Measurements from ENCODE around the gene OR51B5. TPM values are rescaled to one million over a fixed set of nuclear protein-coding genes. Genes with fewer than 3 reads are reported as not detected.

OR51B5 gene
- total and polyA plus RNA-seq, 2 experiments from 2014 or later, result not detected

DNA sequence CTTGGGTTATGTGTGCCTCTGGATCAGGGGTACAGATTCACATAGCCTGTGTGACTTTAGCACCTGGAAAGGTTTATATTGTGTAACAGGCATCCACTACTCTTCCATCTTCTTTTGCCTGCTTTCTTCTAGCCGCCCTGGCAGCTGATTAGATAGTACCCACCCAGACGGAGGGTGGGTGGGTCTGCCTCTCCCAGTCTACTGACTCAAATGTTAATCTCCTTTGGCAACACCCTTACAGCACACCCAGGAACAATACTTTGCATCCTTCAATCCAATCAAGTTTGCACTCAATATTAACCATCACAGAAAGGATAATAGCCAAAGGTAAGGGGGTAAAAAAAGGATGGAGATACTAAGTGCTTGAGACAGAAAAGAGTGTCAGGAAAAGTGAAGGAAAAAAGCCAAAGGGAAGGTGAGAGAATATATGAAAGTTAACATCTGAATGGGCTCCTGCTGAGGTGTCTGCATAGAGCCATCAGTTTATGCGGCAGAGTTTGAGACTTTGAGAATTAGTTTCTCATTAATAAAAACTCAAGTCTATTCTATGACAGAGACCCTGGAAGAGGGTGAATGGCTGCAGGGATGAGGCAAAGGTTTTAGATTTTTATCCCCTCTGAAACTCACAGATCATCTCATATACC, 5.3 kb upstream of the OR51B5 start:
- Mint-ChIP-seq H3K36me3 (ENCODE audit: low read depth) (no peaks in the 10 kb centered on the region), H3K9me3 (no peaks in the 10 kb centered on the region), H3K27ac (no peak overlapping the region), H3K27me3 (ENCODE audit: insufficient read depth, low read depth, poor library complexity) (no peaks in the 10 kb centered on the region), H3K4me1 (peaks cover 26% of the 10 kb centered on the region), H3K4me3 (peak overlapping the region; percentile 35; the same call in 2 of the 3 replicates)
- no peak overlapping the region for H2AFZ ChIP-seq
- TF ChIP-seq, protein P1, sequence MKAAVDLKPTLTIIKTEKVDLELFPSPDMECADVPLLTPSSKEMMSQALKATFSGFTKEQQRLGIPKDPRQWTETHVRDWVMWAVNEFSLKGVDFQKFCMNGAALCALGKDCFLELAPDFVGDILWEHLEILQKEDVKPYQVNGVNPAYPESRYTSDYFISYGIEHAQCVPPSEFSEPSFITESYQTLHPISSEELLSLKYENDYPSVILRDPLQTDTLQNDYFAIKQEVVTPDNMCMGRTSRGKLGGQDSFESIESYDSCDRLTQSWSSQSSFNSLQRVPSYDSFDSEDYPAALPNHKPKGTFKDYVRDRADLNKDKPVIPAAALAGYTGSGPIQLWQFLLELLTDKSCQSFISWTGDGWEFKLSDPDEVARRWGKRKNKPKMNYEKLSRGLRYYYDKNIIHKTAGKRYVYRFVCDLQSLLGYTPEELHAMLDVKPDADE (IDR thresholded peaks at IDR 0.05), result no peak
- TF ChIP-seq NANOG (IDR thresholded peaks at IDR 0.05; ENCODE audit: borderline replicate concordance), result 0 out of 2 replicates have a peak, but pooled peaks have one; percentile 14
- ATAC-seq (peak; percentile 58), DNase-seq (ENCODE audit: low spot score) (peak; percentile 27)
- H3K27ac ChIP-seq (ENCODE audit: low read depth), result no peak overlapping the region
- H3K4me2 ChIP-seq, result peak overlapping the region; percentile 36
- H3K36me3 ChIP-seq (ENCODE audit: insufficient read depth), result no peaks in the 10 kb centered on the region
- no peaks in the 10 kb centered on the region for H3F3A ChIP-seq (replicated peaks; ENCODE audit: low read depth)
- H3K27me3 ChIP-seq (ENCODE audit: insufficient read depth), result no peaks in the 10 kb centered on the region
- H4K20me1 ChIP-seq (replicated peaks; ENCODE audit: insufficient read depth), result no peaks in the 10 kb centered on the region
- H3K4me3 ChIP-seq, result peak overlapping the region; percentile 34; the same call in 1 of the 2 replicates
- no peaks in the 10 kb centered on the region for H3K79me2 ChIP-seq (replicated peaks; ENCODE audit: insufficient read depth)
- H3K4me1 ChIP-seq (ENCODE audit: insufficient read depth), result peaks cover 18% of the 10 kb centered on the region
- no peaks in the 10 kb centered on the region for H3K9me2 ChIP-seq (ENCODE audit: insufficient read depth)

DNA sequence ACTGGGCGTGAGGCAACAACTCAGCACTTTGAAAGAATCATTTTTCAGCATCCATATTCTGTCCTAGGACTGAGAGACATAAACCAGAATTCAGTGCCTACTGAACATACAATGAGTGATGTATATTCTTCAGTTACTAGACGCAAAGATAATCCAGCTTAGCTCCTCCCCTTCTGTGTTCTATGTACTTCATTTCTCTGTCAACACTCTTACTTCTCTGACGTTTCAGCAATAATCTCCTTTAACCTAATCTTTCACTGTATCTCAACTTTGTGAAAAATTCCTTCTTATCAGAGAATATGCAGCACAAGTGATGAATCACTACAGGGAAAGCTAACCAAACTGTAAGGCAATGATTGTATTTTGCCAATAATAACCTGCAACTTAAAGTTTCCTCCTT, 2.5 kb upstream of the OR51B5 start:
- Histone ChIP-seq H3K9me2 (ENCODE audit: insufficient read depth) (no peaks in the 10 kb centered on the region), H3K4me1 (ENCODE audit: insufficient read depth) (peaks cover 18% of the 10 kb centered on the region), H4K20me1 (replicated peaks; ENCODE audit: insufficient read depth) (no peaks in the 10 kb centered on the region), H3F3A (replicated peaks; ENCODE audit: low read depth) (no peaks in the 10 kb centered on the region), H3K79me2 (replicated peaks; ENCODE audit: insufficient read depth) (no peaks in the 10 kb centered on the region), H3K36me3 (ENCODE audit: insufficient read depth) (no peaks in the 10 kb centered on the region), H3K4me3 (no peak overlapping the region), H3K27ac (ENCODE audit: low read depth) (no peak overlapping the region), H3K27me3 (ENCODE audit: insufficient read depth) (no peaks in the 10 kb centered on the region), H3K4me2 (no peak overlapping the region), H2AFZ (no peak overlapping the region)
- Mint-ChIP-seq H3K9me3 (no peaks in the 10 kb centered on the region), H3K27ac (no peak overlapping the region), H3K36me3 (ENCODE audit: low read depth) (no peaks in the 10 kb centered on the region), H3K4me1 (peaks cover 28% of the 10 kb centered on the region), H3K27me3 (ENCODE audit: insufficient read depth, low read depth, poor library complexity) (no peaks in the 10 kb centered on the region), H3K4me3 (no peak overlapping the region)
- no peak for DNase-seq (ENCODE audit: low spot score)
- no peak for ATAC-seq
- TF ChIP-seq EZH2phosphoT487 (IDR thresholded peaks at IDR 0.05; ENCODE audit: unreplicated experiment) (no peak), EZH2 (IDR thresholded peaks at IDR 0.05; ENCODE audit: low read depth, unreplicated experiment) (no peak), NANOG (IDR thresholded peaks at IDR 0.05; ENCODE audit: borderline replicate concordance) (no peak), CREB1 (CRISPR knock-in tag; IDR thresholded peaks at IDR 0.05; ENCODE audit: low read depth) (no peak), ZNF331 (CRISPR knock-in tag; IDR thresholded peaks at IDR 0.05; ENCODE audit: low read depth) (no peak), STAT1 (IDR thresholded peaks at IDR 0.05; ENCODE audit: unreplicated experiment) (no peak), ZNF114 (CRISPR knock-in tag; IDR thresholded peaks at IDR 0.05) (no peak), POLR2AphosphoS5 (IDR thresholded peaks at IDR 0.05; ENCODE audit: low read depth) (no peak), JUNB (IDR thresholded peaks at IDR 0.05; ENCODE audit: unreplicated experiment) (no peak)
- TF ChIP-seq, protein P2, sequence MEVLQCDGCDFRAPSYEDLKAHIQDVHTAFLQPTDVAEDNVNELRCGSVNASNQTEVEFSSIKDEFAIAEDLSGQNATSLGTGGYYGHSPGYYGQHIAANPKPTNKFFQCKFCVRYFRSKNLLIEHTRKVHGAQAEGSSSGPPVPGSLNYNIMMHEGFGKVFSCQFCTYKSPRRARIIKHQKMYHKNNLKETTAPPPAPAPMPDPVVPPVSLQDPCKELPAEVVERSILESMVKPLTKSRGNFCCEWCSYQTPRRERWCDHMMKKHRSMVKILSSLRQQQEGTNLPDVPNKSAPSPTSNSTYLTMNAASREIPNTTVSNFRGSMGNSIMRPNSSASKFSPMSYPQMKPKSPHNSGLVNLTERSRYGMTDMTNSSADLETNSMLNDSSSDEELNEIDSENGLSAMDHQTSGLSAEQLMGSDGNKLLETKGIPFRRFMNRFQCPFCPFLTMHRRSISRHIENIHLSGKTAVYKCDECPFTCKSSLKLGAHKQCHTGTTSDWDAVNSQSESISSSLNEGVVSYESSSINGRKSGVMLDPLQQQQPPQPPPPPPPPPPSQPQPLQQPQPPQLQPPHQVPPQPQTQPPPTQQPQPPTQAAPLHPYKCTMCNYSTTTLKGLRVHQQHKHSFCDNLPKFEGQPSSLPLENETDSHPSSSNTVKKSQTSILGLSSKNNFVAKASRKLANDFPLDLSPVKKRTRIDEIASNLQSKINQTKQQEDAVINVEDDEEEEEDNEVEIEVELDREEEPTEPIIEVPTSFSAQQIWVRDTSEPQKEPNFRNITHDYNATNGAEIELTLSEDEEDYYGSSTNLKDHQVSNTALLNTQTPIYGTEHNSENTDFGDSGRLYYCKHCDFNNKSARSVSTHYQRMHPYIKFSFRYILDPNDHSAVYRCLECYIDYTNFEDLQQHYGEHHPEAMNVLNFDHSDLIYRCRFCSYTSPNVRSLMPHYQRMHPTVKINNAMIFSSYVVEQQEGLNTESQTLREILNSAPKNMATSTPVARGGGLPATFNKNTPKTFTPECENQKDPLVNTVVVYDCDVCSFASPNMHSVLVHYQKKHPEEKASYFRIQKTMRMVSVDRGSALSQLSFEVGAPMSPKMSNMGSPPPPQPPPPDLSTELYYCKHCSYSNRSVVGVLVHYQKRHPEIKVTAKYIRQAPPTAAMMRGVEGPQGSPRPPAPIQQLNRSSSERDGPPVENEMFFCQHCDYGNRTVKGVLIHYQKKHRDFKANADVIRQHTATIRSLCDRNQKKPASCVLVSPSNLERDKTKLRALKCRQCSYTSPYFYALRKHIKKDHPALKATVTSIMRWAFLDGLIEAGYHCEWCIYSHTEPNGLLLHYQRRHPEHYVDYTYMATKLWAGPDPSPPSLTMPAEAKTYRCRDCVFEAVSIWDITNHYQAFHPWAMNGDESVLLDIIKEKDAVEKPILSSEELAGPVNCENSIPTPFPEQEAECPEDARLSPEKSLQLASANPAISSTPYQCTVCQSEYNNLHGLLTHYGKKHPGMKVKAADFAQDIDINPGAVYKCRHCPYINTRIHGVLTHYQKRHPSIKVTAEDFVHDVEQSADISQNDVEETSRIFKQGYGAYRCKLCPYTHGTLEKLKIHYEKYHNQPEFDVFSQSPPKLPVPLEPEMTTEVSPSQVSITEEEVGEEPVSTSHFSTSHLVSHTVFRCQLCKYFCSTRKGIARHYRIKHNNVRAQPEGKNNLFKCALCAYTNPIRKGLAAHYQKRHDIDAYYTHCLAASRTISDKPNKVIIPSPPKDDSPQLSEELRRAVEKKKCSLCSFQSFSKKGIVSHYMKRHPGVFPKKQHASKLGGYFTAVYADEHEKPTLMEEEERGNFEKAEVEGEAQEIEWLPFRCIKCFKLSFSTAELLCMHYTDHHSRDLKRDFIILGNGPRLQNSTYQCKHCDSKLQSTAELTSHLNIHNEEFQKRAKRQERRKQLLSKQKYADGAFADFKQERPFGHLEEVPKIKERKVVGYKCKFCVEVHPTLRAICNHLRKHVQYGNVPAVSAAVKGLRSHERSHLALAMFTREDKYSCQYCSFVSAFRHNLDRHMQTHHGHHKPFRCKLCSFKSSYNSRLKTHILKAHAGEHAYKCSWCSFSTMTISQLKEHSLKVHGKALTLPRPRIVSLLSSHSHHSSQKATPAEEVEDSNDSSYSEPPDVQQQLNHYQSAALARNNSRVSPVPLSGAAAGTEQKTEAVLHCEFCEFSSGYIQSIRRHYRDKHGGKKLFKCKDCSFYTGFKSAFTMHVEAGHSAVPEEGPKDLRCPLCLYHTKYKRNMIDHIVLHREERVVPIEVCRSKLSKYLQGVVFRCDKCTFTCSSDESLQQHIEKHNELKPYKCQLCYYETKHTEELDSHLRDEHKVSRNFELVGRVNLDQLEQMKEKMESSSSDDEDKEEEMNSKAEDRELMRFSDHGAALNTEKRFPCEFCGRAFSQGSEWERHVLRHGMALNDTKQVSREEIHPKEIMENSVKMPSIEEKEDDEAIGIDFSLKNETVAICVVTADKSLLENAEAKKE (CRISPR knock-in tag; IDR thresholded peaks at IDR 0.05), result no peak
- TF ChIP-seq, protein P3, sequence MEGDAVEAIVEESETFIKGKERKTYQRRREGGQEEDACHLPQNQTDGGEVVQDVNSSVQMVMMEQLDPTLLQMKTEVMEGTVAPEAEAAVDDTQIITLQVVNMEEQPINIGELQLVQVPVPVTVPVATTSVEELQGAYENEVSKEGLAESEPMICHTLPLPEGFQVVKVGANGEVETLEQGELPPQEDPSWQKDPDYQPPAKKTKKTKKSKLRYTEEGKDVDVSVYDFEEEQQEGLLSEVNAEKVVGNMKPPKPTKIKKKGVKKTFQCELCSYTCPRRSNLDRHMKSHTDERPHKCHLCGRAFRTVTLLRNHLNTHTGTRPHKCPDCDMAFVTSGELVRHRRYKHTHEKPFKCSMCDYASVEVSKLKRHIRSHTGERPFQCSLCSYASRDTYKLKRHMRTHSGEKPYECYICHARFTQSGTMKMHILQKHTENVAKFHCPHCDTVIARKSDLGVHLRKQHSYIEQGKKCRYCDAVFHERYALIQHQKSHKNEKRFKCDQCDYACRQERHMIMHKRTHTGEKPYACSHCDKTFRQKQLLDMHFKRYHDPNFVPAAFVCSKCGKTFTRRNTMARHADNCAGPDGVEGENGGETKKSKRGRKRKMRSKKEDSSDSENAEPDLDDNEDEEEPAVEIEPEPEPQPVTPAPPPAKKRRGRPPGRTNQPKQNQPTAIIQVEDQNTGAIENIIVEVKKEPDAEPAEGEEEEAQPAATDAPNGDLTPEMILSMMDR (conservative IDR thresholded peaks at IDR 0.05; ENCODE audit: low read depth in 2 of 2), result no peak
